ENCODE results near the gene ZMYND11.
"Not testable (repeated sequence)": the region's sequence is repeated elsewhere in the genome, so short reads cannot be mapped to it uniquely, and the experiment has no call there.

The ZMYND11 gene

GRCh38 chr10:178208-178607 lies 43.0 kb downstream of the ZMYND11 start:
- DNase-seq (ENCODE audit: low read depth): peak; percentile 19
- no peak overlapping the region for H3K4me3 ChIP-seq (ENCODE audit: low read depth, low read length)
- TF ChIP-seq CTCF (IDR thresholded peaks at IDR 0.05; ENCODE audit: control insufficient read depth, extremely low read depth, insufficient read depth): peak; percentile 48

- no peak overlapping the region for H3K4me3 ChIP-seq (ENCODE audit: low read depth, low read length)
- DNase-seq (ENCODE audit: low read depth): no peak
Observed at GRCh38 chr10:178723-179122, 43.5 kb downstream of the ZMYND11 start.

GRCh38 chr10:182441-183201 lies 47.4 kb downstream of the ZMYND11 start:
- no peak for TF ChIP-seq CTCF (IDR thresholded peaks at IDR 0.05; ENCODE audit: control insufficient read depth, extremely low read depth, insufficient read depth)
- peak; percentile 17 for DNase-seq (ENCODE audit: low read depth)
- no peak overlapping the region for H3K4me3 ChIP-seq (ENCODE audit: low read depth, low read length)

More at GRCh38 chr10:178723-179122, 43.5 kb downstream of the ZMYND11 start:
- no peak for TF ChIP-seq CTCF (IDR thresholded peaks at IDR 0.05; ENCODE audit: control insufficient read depth, extremely low read depth, insufficient read depth)

GRCh38 chr10:184174-184573 lies 48.9 kb downstream of the ZMYND11 start:
- DNase-seq (ENCODE audit: low read depth): no peak
- TF ChIP-seq CTCF (IDR thresholded peaks at IDR 0.05; ENCODE audit: control insufficient read depth, extremely low read depth, insufficient read depth): no peak

GRCh38 chr10:184911-185310 lies 49.7 kb downstream of the ZMYND11 start:
- no peak for DNase-seq (ENCODE audit: low read depth)
- H3K4me3 ChIP-seq (ENCODE audit: low read depth, low read length): no peak overlapping the region
- no peak for TF ChIP-seq CTCF (IDR thresholded peaks at IDR 0.05; ENCODE audit: control insufficient read depth, extremely low read depth, insufficient read depth)

More at GRCh38 chr10:184174-184573, 48.9 kb downstream of the ZMYND11 start:
- H3K4me3 ChIP-seq (ENCODE audit: low read depth, low read length): no peak overlapping the region

GRCh38 chr10:185571-185970 lies 50.3 kb downstream of the ZMYND11 start:
- DNase-seq (ENCODE audit: low read depth); H3K4me3 ChIP-seq (ENCODE audit: low read depth, low read length): not testable (repeated sequence)

- TF ChIP-seq CTCF (IDR thresholded peaks at IDR 0.05; ENCODE audit: control insufficient read depth, extremely low read depth, insufficient read depth): no peak
- DNase-seq (ENCODE audit: low read depth): no peak
- no peak overlapping the region for H3K4me3 ChIP-seq (ENCODE audit: low read depth, low read length)
Observed at GRCh38 chr10:186911-187310, 51.7 kb downstream of the ZMYND11 start.
